ENCODE measurements around the gene UNC5C. TPM values are rescaled to one million over a fixed set of nuclear protein-coding genes. Genes with fewer than 3 reads are reported as not detected.

UNC5C gene
- total RNA-seq, 1 experiment from 2014 or later, result 8.2 TPM

GRCh38 chr4:95457353-95457752, 91.4 kb downstream of the UNC5C start:
- Histone ChIP-seq H3K36me3 (ENCODE audit: control insufficient read depth, insufficient read depth, low read length) (no peaks in the 10 kb centered on the region), H3K27ac (ENCODE audit: low read length) (no peak overlapping the region), H3K27me3 (ENCODE audit: control insufficient read depth, insufficient read depth, low read length) (no peaks in the 10 kb centered on the region), H3K4me3 (ENCODE audit: low read depth in 2 of 2, low read length in 2 of 2) (no peak overlapping the region), H3K4me1 (ENCODE audit: control insufficient read depth, insufficient read depth, low read length) (no peaks in the 10 kb centered on the region), H3K9me3 (ENCODE audit: control insufficient read depth, insufficient read depth, low read depth, low read length) (no peaks in the 10 kb centered on the region)
- ChIA-PET CTCF (no interaction called here), POLR2A (no interaction called here)
- ATAC-seq (no peak), DNase-seq (ENCODE audit: low read depth, low spot score) (no peak)
- TF ChIP-seq TCF7L2 (IDR thresholded peaks at IDR 0.05; ENCODE audit: low read depth, low read length) (no peak), SIN3A (IDR thresholded peaks at IDR 0.05; ENCODE audit: borderline replicate concordance, insufficient read depth, low read depth, low read length) (no peak), POLR2AphosphoS5 (IDR thresholded peaks at IDR 0.05; ENCODE audit: low read depth, low read length) (no peak), CTCF (IDR thresholded peaks at IDR 0.05) (no peak), REST (IDR thresholded peaks at IDR 0.05; ENCODE audit: insufficient read depth in 1 of 2, low read depth in 2 of 2, low read length in 1 of 2) (no peak)
- no TSS peak for BruUV-seq (replicated peaks)
- in situ Hi-C loops (cut with HindIII; ENCODE audit: low pct_unique_long_range_greater_than_20kb, low sequenced_read_pairs) (no loop called here), intact Hi-C loops (cut with micrococcal nuclease; ENCODE audit: unreplicated experiment) (no loop called here)

- H3K4me3 ChIP-seq (ENCODE audit: low read depth in 2 of 2, low read length in 2 of 2), result no peak overlapping the region
- intact Hi-C loops (cut with micrococcal nuclease; ENCODE audit: unreplicated experiment), result no loop called here
- ATAC-seq, result no peak
- no peaks in the 10 kb centered on the region; the same call in 1 of the 2 replicates for H3K4me1 ChIP-seq (ENCODE audit: control insufficient read depth, insufficient read depth, low read length)
- H3K27ac ChIP-seq (ENCODE audit: low read length), result no peak overlapping the region
- H3K36me3 ChIP-seq (ENCODE audit: control insufficient read depth, insufficient read depth, low read length), result no peaks in the 10 kb centered on the region
- ChIA-PET POLR2A (no interaction called here), CTCF (no interaction called here)
- DNase-seq (ENCODE audit: low read depth, low spot score), result no peak
- TF ChIP-seq SIN3A (IDR thresholded peaks at IDR 0.05; ENCODE audit: borderline replicate concordance, insufficient read depth, low read depth, low read length) (no peak), REST (IDR thresholded peaks at IDR 0.05; ENCODE audit: insufficient read depth in 1 of 2, low read depth in 2 of 2, low read length in 1 of 2) (no peak), CTCF (IDR thresholded peaks at IDR 0.05) (no peak), TCF7L2 (IDR thresholded peaks at IDR 0.05; ENCODE audit: low read depth, low read length) (no peak), POLR2AphosphoS5 (IDR thresholded peaks at IDR 0.05; ENCODE audit: low read depth, low read length) (no peak)
- no peaks in the 10 kb centered on the region for H3K9me3 ChIP-seq (ENCODE audit: control insufficient read depth, insufficient read depth, low read depth, low read length)
- H3K27me3 ChIP-seq (ENCODE audit: control insufficient read depth, insufficient read depth, low read length), result no peaks in the 10 kb centered on the region
- in situ Hi-C loops (cut with HindIII; ENCODE audit: low pct_unique_long_range_greater_than_20kb, low sequenced_read_pairs), result no loop called here
- no TSS peak for BruUV-seq (replicated peaks)
Measured at GRCh38 chr4:95450294-95450693, 98.5 kb downstream of the UNC5C start.

Data from Panc1 (cell line).